IPS-18c (cell line): ENCODE measurements around the gene PERCC1.
"Not testable (repeated sequence)": the region's sequence is repeated elsewhere in the genome, so short reads cannot be mapped to it uniquely, and the experiment has no call there.

Source experiments
- H3K4me3 ChIP-seq: 2 replicates; pipeline ENCODE4 v1.7.0; 2013; ENCODE audit warnings: low read depth, mild to moderate bottlenecking, low read length, moderate library complexity; ENCODE audit not compliant: insufficient read depth
- H3K9me3 ChIP-seq: one replicate; pipeline ENCODE4 v1.6.1; 2013; ENCODE audit warnings: mild to moderate bottlenecking, low read length, moderate library complexity; ENCODE audit not compliant: control insufficient read depth, insufficient read depth

PERCC1 gene

DNA sequence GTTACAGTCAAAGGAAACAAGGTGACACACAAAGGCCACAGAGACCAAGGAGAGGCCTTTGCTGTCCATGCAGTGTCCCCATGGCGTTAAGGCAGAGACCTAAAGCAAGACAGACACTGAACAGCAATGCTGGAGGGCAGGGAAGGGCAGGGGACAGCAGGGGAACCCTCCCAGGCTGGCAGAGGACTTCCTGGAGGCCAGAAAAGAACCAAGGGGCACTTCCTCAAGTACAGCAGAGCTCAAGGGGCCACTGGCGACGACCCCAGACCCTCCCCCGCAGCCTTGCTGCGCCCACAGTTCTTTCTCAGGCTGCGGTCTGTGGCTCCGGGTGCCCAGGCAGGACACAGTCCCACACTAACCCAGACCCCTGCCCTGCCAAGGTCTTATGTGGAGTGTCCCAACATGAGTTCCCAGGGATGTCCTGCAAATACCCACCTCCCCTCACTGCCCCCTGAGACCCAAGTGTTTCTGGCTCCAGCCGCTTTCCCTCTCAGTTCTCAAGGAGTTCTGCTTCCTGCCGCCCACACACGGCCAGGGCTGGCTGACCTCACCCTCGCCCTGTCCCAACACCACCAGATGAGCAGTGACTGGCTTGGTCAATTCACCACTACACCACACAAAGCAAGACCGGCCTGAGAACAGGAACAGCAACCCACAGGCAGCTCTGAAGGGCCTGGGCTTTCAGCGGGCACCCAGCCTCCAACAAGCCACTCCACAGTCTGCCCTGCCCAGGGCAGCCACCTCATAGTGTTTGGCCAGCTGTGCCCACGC lies 39.8 kb downstream of the PERCC1 start:
- Histone ChIP-seq H3K4me3 (no peak overlapping the region), H3K9me3 (no peaks in the 10 kb centered on the region)

DNA sequence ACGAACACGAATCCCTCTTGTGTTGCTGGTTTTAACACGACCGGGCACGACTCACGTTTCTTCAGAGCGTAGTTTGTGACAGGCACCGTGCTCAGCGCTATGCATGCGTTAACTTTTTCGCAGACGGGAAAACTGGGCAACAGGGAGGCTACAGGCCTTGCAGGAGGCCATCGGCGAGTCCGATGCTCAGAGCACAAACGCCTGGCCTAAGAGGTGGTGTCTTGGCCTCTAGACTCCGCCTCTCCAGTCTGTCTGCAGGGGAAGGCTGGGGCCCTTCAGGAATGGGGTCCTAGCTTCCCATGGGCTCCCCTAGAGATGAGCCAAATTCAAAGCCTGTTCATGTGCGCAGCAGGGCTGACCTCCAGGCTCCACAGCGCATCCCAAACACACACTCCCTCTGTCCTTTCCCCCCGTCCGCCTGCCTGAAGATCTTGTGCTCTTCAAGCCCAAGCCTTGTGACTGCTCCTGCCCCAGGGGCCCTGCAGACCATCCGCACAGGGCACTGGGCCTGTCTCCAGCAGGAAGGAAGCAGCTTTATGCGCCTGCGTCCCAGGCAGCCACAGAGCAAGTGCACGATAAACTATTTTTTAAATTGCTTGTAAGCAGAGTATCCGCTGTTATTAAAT lies 40.8 kb downstream of the PERCC1 start:
- no peak overlapping the region for H3K4me3 ChIP-seq
- H3K9me3 ChIP-seq: no peaks in the 10 kb centered on the region

- Histone ChIP-seq H3K9me3 (no peaks in the 10 kb centered on the region), H3K4me3 (no peak overlapping the region)
These were observed 42.1 kb downstream of the PERCC1 start for GRCh38 chr16:1472974-1473373.

- Histone ChIP-seq H3K9me3 (no peaks in the 10 kb centered on the region), H3K4me3 (peak overlapping the region; percentile 77)
These were observed 43.4 kb downstream of the PERCC1 start for GRCh38 chr16:1474082-1474795.

GRCh38 chr16:1474796-1475551 lies 44.1 kb downstream of the PERCC1 start, which contains the start of gene CLCN7:
Gene CLCN7, minus strand, starts transcription at chr16:1475028. Its CDS starts 54 bp downstream, at chr16:1474974.
- H3K4me3 ChIP-seq: peak within 1 kb of the TSS; percentile 77
- no peaks in the 10 kb centered on the region for H3K9me3 ChIP-seq

DNA sequence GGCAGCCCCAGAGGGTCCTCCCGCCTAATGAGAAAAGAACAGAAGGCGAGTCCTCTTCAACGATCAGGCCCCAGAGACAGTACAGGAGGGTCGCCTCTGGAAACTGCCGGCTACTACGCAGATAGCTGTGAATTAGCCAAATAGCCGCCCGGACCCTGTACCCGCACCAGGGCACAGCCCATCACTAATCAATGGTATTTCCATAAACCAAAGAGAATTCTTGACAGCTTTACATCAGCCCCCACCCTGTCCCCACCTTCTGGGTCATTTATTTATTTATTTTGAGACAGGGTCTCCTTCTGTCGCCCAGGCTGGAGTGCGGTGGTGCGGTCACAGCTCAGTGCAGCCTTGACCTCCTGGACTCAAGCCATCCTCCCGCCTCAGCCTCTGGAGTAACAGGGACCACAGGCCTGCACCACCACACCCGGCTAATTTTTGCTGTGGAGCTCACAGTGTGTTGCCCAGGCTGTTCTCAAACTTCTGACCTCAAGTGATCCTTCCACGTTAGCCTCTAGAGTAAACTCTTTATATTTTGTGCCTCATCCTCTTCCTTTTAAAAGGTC lies 44.8 kb downstream of the PERCC1 start:
- no peaks in the 10 kb centered on the region for H3K9me3 ChIP-seq

GRCh38 chr16:1477033-1477432 lies 46.2 kb downstream of the PERCC1 start:
- H3K9me3 ChIP-seq: no peaks in the 10 kb centered on the region
- H3K4me3 ChIP-seq: no peak overlapping the region

More for the DNA sequence above, 44.8 kb downstream of the PERCC1 start:
- peak overlapping the region; percentile 77 for H3K4me3 ChIP-seq

DNA sequence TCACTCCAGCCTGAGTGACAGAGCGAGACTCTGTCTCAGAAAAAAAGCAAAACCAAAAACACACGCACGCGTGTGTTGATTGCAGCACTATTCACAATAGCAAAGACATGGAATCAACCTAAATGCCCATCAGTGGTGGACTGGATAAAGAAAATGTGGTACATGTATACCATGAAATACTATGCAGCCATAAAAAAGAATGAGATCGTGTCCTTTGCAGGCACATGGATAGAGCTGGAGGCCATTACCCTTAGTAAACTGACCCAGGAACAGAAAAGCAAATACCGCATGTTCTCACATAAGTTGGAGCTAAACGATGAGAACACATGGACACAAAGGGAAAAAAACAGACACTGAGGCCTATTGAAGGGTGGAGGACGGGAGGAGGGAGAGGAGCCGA lies 48.1 kb downstream of the PERCC1 start:
- H3K4me3 ChIP-seq: not testable (repeated sequence)

GRCh38 chr16:1481906-1482835 lies 51.3 kb downstream of the PERCC1 start:
- Histone ChIP-seq H3K4me3 (no peak overlapping the region), H3K9me3 (peaks cover 2% of the 10 kb centered on the region)

More for the DNA sequence above, 48.1 kb downstream of the PERCC1 start:
- H3K9me3 ChIP-seq: not testable (repeated sequence)
